IPS-NIHi7 (cell line): ENCODE data around the gene IQCK.

Experiments used
- DNase-seq: peaks from one replicate; pipeline ENCODE4 v3.0.0; 2012; ENCODE audit warnings: mixed read lengths; ENCODE audit errors: extremely low spot score

IQCK gene

DNA sequence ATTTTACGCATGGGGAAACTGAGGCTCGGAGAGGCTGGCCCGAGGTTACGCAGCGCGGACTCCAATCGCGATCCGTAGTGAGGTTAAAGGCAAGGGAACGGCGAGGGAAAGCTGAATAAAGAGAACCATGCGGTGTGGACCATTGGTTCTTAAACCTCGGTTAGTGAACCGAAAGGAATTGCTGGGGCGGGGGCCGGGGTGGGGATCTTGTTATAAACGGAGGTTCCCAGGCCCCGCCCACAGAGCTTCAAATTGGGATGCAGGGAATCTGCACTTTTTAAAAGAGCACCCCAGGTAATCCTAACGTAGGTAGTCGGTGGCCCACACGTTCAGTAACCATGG is 524 bp downstream of the IQCK start:
- peak; percentile 53 for DNase-seq

GRCh38 chr16:19722269-19722952 is 4.3 kb downstream of the IQCK start:
- no peak for DNase-seq

GRCh38 chr16:19722981-19723380 is 4.9 kb downstream of the IQCK start:
- DNase-seq: no peak

- no peak for DNase-seq
These were observed 10.5 kb downstream of the IQCK start for GRCh38 chr16:19728636-19728965.

- DNase-seq: no peak
These were observed 15.5 kb downstream of the IQCK start for GRCh38 chr16:19733551-19733950.

DNA sequence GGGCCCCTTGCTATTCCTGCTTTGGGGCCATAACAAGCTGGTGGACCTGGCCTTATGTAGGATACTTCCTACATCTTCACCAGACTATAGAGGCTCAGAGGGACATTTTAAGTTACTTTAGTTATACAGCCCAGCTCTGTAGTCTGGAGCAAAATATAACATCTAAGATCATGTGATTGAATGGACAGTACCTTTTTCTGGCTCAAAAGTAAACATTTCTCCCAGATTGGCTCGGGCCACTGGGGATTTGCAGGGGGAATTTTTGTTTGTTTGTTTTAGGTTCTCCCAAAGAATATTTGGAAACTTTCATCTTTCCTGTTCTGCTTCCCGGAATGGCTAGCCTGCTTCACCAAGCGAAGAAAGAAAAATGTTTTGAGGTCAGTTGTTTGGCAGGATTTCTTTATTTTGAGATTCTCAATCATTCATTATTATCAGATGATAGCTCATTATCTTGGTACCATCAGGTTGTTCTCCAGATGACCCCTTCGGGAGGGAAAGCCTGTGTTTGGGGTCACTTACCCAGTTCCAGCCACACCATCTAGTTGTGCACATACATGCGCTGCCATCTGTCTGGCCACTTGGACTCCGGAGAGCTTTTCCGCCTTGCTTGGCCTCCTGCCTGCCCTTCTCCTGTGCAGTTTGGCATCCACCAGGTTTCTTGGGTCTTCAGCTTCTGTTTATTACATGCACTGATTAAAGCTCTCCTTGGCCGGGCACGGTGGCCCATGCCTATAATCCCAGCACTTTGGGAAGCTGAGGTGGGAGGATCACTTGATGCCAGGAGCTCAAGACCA is 17.2 kb downstream of the IQCK start:
- DNase-seq: no peak

DNA sequence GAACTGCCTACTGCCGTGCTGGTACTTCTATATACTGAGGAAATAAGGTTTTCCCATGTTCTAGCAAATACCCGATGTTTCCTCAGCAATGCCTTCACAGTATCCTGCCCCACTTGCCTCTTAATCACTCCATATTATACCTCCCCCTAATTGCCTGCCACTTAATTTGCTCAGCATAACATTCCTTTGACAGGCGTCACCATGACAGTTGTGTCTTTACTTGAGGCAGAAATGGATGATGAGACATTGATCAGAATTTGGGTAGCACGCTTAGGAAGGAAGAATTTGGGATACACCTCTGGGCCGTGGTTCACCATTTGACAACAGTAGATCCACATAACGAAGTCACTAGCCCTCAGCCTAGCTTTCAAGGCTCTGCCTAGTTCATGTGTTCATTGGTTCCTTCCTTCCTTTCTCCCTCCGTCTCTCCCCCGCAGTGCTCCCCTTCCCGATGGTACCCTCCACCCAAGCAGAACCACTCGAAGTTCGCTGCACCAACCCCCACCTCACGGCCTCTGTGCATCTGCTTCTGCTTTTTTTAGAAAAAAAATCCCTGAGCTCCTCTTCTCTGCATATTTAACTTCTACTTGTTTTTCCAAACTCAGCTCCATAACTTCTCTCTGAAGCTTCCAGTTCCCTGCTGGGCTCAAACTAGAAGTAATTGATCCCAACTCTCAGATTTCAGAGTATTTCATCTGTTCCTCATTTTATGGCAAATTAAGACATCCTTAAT is 19.4 kb downstream of the IQCK start:
- DNase-seq: no peak

DNA sequence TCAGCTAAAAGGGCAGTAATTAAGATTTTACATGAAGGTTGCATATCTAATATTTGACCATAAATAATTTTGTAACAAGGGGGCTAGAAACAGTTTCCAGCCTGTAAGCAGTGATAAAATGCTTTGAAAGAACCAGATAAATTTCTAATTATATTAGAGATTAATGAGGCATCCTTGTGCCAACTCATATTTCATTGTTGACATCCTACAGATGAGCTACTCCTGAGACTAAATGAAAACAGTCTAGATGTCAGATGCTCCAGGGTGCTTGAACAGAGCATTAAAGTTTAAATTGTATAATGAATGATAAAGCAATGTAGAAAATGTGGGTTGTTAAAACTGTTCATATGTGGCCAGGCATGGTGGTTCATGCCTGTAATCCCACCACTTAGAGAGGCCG is 23.3 kb downstream of the IQCK start:
- DNase-seq: no peak

GRCh38 chr16:19743816-19744159 is 25.7 kb downstream of the IQCK start:
- no peak for DNase-seq

- no peak for DNase-seq
These were observed 26.6 kb downstream of the IQCK start for GRCh38 chr16:19744670-19745069.

- no peak for DNase-seq
These were observed 27.4 kb downstream of the IQCK start for GRCh38 chr16:19745286-19746010.

DNA sequence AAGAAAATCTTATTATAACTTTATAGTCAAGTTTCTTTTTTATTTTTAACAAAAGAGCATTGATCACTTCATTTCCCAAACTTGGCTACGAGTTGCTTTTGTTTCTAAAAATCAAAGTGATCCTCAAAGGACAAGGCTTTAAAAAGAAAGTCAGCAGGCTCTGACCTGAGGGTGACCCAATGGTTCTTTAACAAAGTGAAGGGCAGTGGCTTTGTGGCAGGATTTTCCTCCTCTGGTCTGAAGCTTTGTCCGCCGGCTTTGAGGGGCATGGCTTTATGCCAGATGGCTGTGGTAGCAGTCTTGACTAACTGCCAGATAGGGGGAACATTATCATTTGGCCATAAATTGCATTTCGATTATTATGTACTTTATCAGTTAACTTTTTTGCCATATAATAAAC is 28.5 kb downstream of the IQCK start:
- DNase-seq: no peak

DNA sequence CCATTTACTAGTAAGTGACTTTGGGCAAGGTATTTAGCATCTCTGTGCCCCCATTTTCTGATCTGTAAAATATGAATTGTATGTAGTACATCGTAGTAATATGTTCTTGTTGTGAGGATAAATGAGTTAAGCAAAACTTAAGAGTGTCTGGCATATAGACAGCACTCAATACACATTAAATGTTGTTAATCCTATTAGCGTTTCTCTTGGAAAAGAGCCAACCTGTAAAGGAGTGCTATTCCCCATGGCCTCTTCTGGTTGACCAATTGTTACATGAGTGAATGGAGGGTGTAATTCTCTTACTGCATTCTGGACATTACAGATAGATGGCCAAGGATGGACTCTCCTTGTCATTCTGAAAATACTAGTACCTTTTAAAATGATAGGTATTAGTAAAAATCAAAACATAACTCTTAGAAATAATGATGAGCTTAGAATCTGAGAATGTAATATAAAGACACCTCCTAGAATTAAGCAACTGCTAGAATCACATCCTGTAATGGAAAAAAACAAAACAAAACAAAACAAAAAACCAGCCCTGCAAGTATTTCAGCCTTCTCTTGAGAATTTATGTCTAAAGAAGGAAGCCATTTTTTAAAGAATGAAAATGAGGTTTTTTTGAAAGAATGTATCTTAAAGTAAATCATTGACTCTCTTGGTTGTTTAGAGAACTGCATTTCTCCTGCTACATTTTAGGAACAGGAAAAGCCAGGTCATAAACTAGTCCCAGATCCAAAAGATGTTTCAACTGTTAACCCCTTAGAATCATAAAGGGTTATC is 30.5 kb downstream of the IQCK start:
- DNase-seq: no peak

GRCh38 chr16:19749571-19750080 is 31.6 kb downstream of the IQCK start:
- DNase-seq: no peak

GRCh38 chr16:19751478-19752385 is 33.7 kb downstream of the IQCK start:
- DNase-seq: no peak

GRCh38 chr16:19753815-19754643 is 36.0 kb downstream of the IQCK start:
- DNase-seq: no peak

GRCh38 chr16:19754644-19755036 is 36.6 kb downstream of the IQCK start:
- no peak for DNase-seq

GRCh38 chr16:19755268-19755667 is 37.2 kb downstream of the IQCK start:
- DNase-seq: peak; percentile 22

- DNase-seq: no peak
These were observed 39.0 kb downstream of the IQCK start for GRCh38 chr16:19757026-19757425.
